GM12878 (cell line): ENCODE data around the gene ERO1B. TPM values are rescaled to one million over a fixed set of nuclear protein-coding genes. Genes with fewer than 3 reads are reported as not detected.

Experiments used
- ATAC-seq: fragments of 200-7000 bp; cut with Tn5 transposase; 3 replicates; pipeline ENCODE4 v1.9.1; 2020; ENCODE audit warnings: mild to moderate bottlenecking, moderate library complexity
- BruUV-seq: library from RNA; stranded (reverse); fragments of 400-500 nt; replicated peaks from 2 replicates; lab custom pipeline; 2021; lab: Mats Ljungman, UMichigan
- CTCF ChIA-PET: fragments of 300-600 bp; sonication (Branson Sonifier 250); formaldehyde crosslinking; extraction: SDS; loops from one replicate; lab custom pipeline; 2021; ENCODE audit warnings: inconsistent platforms; lab: Yijun Ruan, JAX
- POLR2A ChIA-PET: fragments of 350-600 bp; formaldehyde crosslinking; extraction: SDS; loops from one replicate; lab custom pipeline; 2021; ENCODE audit warnings: inconsistent platforms; lab: Charles Lee
- RAD21 ChIA-PET: fragments of 300-600 bp; sonication (Branson Sonifier 250); formaldehyde crosslinking; loops from one replicate; lab custom pipeline; 2023; ENCODE audit warnings: antibody characterized with exemption; ENCODE audit not compliant: unreplicated experiment; lab: Charles Lee
- SMC1A ChIA-PET: fragments of 300-600 bp; sonication (Branson Sonifier 250); formaldehyde crosslinking; loops from one replicate; lab custom pipeline; 2023; ENCODE audit not compliant: unreplicated experiment, uncharacterized antibody; lab: Charles Lee
- DNase-seq: peaks from one replicate; pipeline ENCODE4 v3.0.0-alpha.2; 2011; ENCODE audit warnings: low read depth, low spot score
- FAIRE-seq: peaks from 3 replicates; lab custom pipeline; 2011; peaks lifted over from hg19 to GRCh38; lab: Jason Lieb, UNC
- H2AFZ ChIP-seq: 2 replicates; pipeline ENCODE4 v1.6.0; 2011; ENCODE audit warnings: low read depth, low read length, control low read depth; ENCODE audit not compliant: control insufficient read depth
- H3K27ac ChIP-seq: 2 replicates; pipeline ENCODE4 v1.5.1; 2011; ENCODE audit warnings: control low read depth; ENCODE audit not compliant: control insufficient read depth, insufficient read depth
- H3K27me3 ChIP-seq, 2 experiments: replicated peaks in 1 of 2; 2 replicates each; pipeline versions ENCODE4 v1.6.0 to v1.6.1; 2011; ENCODE audit warnings: low read length in 1 of 2; ENCODE audit not compliant: control insufficient read depth in 2 of 2, insufficient read depth in 2 of 2
- H3K36me3 ChIP-seq, 2 experiments: 2 replicates each; pipeline ENCODE4 v1.5.1; 2011; ENCODE audit warnings: low read length in 1 of 2; ENCODE audit not compliant: control insufficient read depth in 2 of 2, insufficient read depth in 2 of 2
- H3K4me1 ChIP-seq: 2 replicates; pipeline ENCODE4 v1.6.1; 2011; ENCODE audit warnings: mild to moderate bottlenecking, low read length, moderate library complexity, mixed read lengths; ENCODE audit not compliant: control insufficient read depth, insufficient read depth
- H3K4me2 ChIP-seq: 2 replicates; pipeline ENCODE4 v1.6.0; 2011; ENCODE audit warnings: control low read depth; ENCODE audit not compliant: control insufficient read depth, insufficient read depth
- H3K4me3 ChIP-seq: fragments of 200-600 bp; sonication (generic); 2 replicates; pipeline ENCODE4 v1.5.1; 2016
- H3K79me2 ChIP-seq: 2 replicates; pipeline ENCODE4 v1.6.0; 2011; ENCODE audit warnings: low read length; ENCODE audit not compliant: control insufficient read depth, insufficient read depth
- H3K9ac ChIP-seq: 2 replicates; pipeline ENCODE4 v1.8.0; 2011; ENCODE audit warnings: low read length, control low read depth, mixed read lengths; ENCODE audit not compliant: control insufficient read depth, insufficient read depth
- H3K9me3 ChIP-seq: replicated peaks from 3 replicates; pipeline ENCODE4 v1.5.1; 2011; ENCODE audit warnings: mild to moderate bottlenecking, low read length; ENCODE audit not compliant: control insufficient read depth, insufficient read depth
- H4K20me1 ChIP-seq: 2 replicates; pipeline ENCODE4 v1.6.0; 2011; ENCODE audit not compliant: control insufficient read depth, insufficient read depth
- CREM ChIP-seq: IDR thresholded peaks from 2 replicates; pipeline ENCODE4 v1.6.1; 2014; ENCODE audit warnings: antibody characterized with exemption, low read depth
- GATAD2B ChIP-seq: fragments of 450-650 bp; conservative IDR thresholded peaks from 2 replicates; pipeline ENCODE4 v1.6.1; 2017; ENCODE audit warnings: low read depth, mild to moderate bottlenecking, moderate library complexity
- HDGF ChIP-seq: fragments of 450-650 bp; IDR thresholded peaks from 2 replicates; pipeline ENCODE4 v1.6.1; 2016; ENCODE audit warnings: antibody characterized with exemption
- IKZF1 ChIP-seq: fragments of 450-650 bp; conservative IDR thresholded peaks from 2 replicates; pipeline ENCODE4 v1.6.1; 2017; ENCODE audit warnings: antibody characterized with exemption, mild to moderate bottlenecking
- IKZF2 ChIP-seq, 2 experiments: fragments of 450-650 bp; IDR thresholded peaks; 2 replicates each; pipeline ENCODE4 v1.6.1; 2017; ENCODE audit warnings: mild to moderate bottlenecking in 2 of 2, moderate library complexity in 2 of 2
- KLF5 ChIP-seq: fragments of 450-650 bp; IDR thresholded peaks from 2 replicates; pipeline ENCODE4 v1.6.1; 2014; ENCODE audit warnings: mild to moderate bottlenecking; ENCODE audit not compliant: partially characterized antibody
- NKRF ChIP-seq: fragments of 450-650 bp; conservative IDR thresholded peaks from 2 replicates; pipeline ENCODE4 v1.6.1; 2017; ENCODE audit warnings: mild to moderate bottlenecking, moderate library complexity
- POU2F2 ChIP-seq: IDR thresholded peaks from 3 replicates; pipeline ENCODE4 v1.6.1; 2011; ENCODE audit warnings: low read depth, mild to moderate bottlenecking, low read length, borderline replicate concordance
- RELA ChIP-seq: fragments of 450-650 bp; IDR thresholded peaks from 2 replicates; pipeline ENCODE4 v1.8.0; 2014; ENCODE audit warnings: borderline replicate concordance; ENCODE audit not compliant: partially characterized antibody
- RUNX3 ChIP-seq: IDR thresholded peaks from 2 replicates; pipeline ENCODE4 v1.6.1; 2012; ENCODE audit warnings: low read length, inconsistent platforms
- STAT1 ChIP-seq: fragments of 450-650 bp; conservative IDR thresholded peaks from 2 replicates; pipeline ENCODE4 v1.6.1; 2014; ENCODE audit warnings: antibody characterized with exemption, mild to moderate bottlenecking
- SUZ12 ChIP-seq: fragments of 200-600 bp; sonication (generic); IDR thresholded peaks from one replicate; pipeline ENCODE4 v1.6.1; 2018; ENCODE audit warnings: antibody characterized with exemption, mild to moderate bottlenecking; ENCODE audit not compliant: unreplicated experiment
- TBL1XR1 ChIP-seq: IDR thresholded peaks from 2 replicates; pipeline ENCODE4 v1.6.1; 2012; ENCODE audit warnings: low read depth, low read length, improper control_type of control experiment
- YBX1 ChIP-seq: fragments of 450-650 bp; IDR thresholded peaks from 2 replicates; pipeline ENCODE4 v1.6.1; 2016; ENCODE audit warnings: antibody characterized with exemption
- ZZZ3 ChIP-seq: IDR thresholded peaks from 2 replicates; pipeline ENCODE4 v1.6.1; 2011; ENCODE audit warnings: low read depth; ENCODE audit not compliant: control insufficient read depth, insufficient read length
- WGBS: methylation state at CpG from one replicate; pipeline ENCODE4 v1.1.6; 2016; ENCODE audit warnings: low lambda C conversion rate; ENCODE audit not compliant: insufficient replicate concordance, insufficient coverage; ENCODE audit errors: missing lambda C conversion rate; 5-methylcytosine and 5-hydroxymethylcytosine counted together
- in situ Hi-C: fragments of 300-500 bp; cut with MboI; formaldehyde crosslinking; loops from 9 replicates; pipeline ENCODE4 v1.14.3; 2018; ENCODE audit warnings: mixed read lengths
- intact Hi-C: fragments of 100-400 bp; cut with micrococcal nuclease; formaldehyde crosslinking; loops from one replicate; pipeline ENCODE4 v1.14.2; 2022; ENCODE audit not compliant: unreplicated experiment
- polyA plus RNA-seq, 11 experiments: library from polyadenylated mRNA; depleted of rRNA in 4 of 11; unstranded in 6 of 11; stranded (reverse) in 5 of 11; fragments of >200 nt; fragmentation: Nextera tagmentation in 4 of 11; fragmentation: Illumina TruSeq in 1 of 11; extraction: Ambion mirVana in 4 of 11; extraction: Trizol in 1 of 11; gene quantifications; 1 replicate in 1 of 11; 2 replicates in 10 of 11; pipeline versions ENCODE4 v1.2.1 to v1.2.3, GENCODE V29; 2011 to 2016; ENCODE audit warnings: inconsistent platforms in 2 of 11, missing spikeins in 2 of 11, low read depth in 1 of 11
- total RNA-seq, 4 experiments: library from RNA; depleted of rRNA in 3 of 4; stranded (reverse); fragments of >200 nt in 3 of 4; fragmentation: Illumina TruSeq in 1 of 4; extraction: Trizol in 1 of 4; gene quantifications; 2 replicates each; pipeline versions ENCODE4 v1.2.1 to v1.2.3, GENCODE V29; 2013 to 2021

ERO1B gene
- total and polyA plus RNA-seq, 10 of the 15 experiments (the other 5 are each of a cell fraction or from before 2014, with no cell fraction given), result 9.0 to 30.9 (median 23.0) TPM

GRCh38 chr1:236242568-236242967 is 39.2 kb downstream of the ERO1B start:
- WGBS, result 92% methylated on average over 2 of the region's 2 CpGs
- H3K9ac ChIP-seq, result no peak overlapping the region
- H3K79me2 ChIP-seq, result no peaks in the 10 kb centered on the region
- H3K4me3 ChIP-seq, result no peak overlapping the region
- SMC1A ChIA-PET, result interaction anchor here (1.0 kb wide), 1 partner anchor 28 kb away, joined by 3 read pairs; no protein-coding TSS in a partner anchor
- no peak overlapping the region for H2AFZ ChIP-seq
- RAD21 ChIA-PET, result no interaction called here
- FAIRE-seq (no peak), ATAC-seq (no peak), DNase-seq (no peak)
- TF ChIP-seq YBX1 (no peak), ZZZ3 (no peak), STAT1 (no peak), KLF5 (no peak), HDGF (no peak), NKRF (no peak), GATAD2B (no peak), CREM (no peak), RUNX3 (no peak), TBL1XR1 (no peak), IKZF1 (no peak), SUZ12 (no peak), RELA (no peak), POU2F2 (no peak), IKZF2 (IDR thresholded peaks at IDR 0.05) (no peak)
- CTCF ChIA-PET, result interaction anchor here (0.7 kb wide), 1 partner anchor 27 kb away, joined by 4 read pairs; no protein-coding TSS in a partner anchor
- no peak overlapping the region for H3K4me2 ChIP-seq
- no peaks in the 10 kb centered on the region for H3K4me1 ChIP-seq
- intact Hi-C loops (no loop called here), in situ Hi-C loops (no loop called here)
- H4K20me1 ChIP-seq, result no peaks in the 10 kb centered on the region
- POLR2A ChIA-PET, result no interaction called here
- no peak overlapping the region for H3K27ac ChIP-seq
- H3K9me3 ChIP-seq, result no peaks in the 10 kb centered on the region
- no peaks in the 10 kb centered on the region; a peak in 1 of 4 replicates for H3K27me3 ChIP-seq
- no TSS peak for BruUV-seq
- peaks cover 0 to 18% of the 10 kb centered on the region in 2 experiments; a peak in 2 of 4 replicates for H3K36me3 ChIP-seq
